Hepatocyte (in vitro differentiated cells): ENCODE data around the gene PRADC1.

Experiments used
- EZH2 ChIP-seq: fragments of 200-600 bp; sonication (generic); IDR thresholded peaks from 2 replicates; pipeline ENCODE4 v1.6.1; 2016; ENCODE audit warnings: antibody characterized with exemption, mild to moderate bottlenecking, borderline replicate concordance
- EZH2phosphoT487 ChIP-seq: fragments of 200-600 bp; sonication (generic); IDR thresholded peaks from one replicate; pipeline ENCODE4 v1.6.1; 2018; ENCODE audit warnings: antibody characterized with exemption, mild to moderate bottlenecking, low read depth, moderate library complexity; ENCODE audit not compliant: unreplicated experiment, severe bottlenecking
- TF ChIP-seq, protein P1 (sequence below): fragments of 200-600 bp; sonication (generic); IDR thresholded peaks from 2 replicates; pipeline ENCODE4 v1.5.1; 2016; ENCODE audit warnings: antibody characterized with exemption, mild to moderate bottlenecking; ENCODE audit not compliant: poor library complexity

DNA sequence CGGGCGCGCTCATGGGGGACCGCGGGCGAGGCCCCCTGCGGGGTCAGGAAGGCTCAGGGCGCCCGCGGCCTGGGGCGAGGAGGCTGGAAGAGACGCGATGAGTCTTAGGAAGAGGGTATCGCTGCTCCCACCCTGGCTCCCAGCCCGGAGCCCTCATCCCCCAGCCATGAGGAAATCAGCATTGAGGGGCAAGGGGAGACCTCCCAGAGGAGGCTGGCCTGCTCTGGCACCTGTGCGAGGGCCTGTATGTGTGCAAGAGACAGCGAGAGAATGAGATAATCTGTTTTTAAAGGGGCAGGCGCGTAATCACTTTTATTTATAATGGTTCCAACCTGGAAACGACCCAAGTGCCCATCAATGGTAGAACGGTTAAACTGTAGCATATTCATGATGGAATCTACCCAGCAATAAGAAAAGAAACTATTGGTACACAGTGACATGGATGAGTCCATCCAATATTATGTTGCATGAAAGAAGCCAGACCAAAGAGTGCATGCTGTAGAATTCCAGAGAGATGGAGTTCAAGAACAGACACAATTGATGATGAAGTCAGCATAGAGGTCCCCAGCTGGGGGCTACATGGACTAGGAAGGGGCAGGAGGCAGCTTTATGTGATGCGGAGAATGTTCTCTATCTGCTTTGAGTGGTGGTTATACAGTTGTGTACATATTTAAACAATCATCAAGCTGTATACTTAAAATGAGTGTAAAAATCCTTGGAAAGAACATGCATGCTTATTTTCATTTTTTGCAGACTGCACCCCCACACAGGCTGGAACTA lies 36.8 kb upstream of the PRADC1 start:
- TF ChIP-seq, protein P1, sequence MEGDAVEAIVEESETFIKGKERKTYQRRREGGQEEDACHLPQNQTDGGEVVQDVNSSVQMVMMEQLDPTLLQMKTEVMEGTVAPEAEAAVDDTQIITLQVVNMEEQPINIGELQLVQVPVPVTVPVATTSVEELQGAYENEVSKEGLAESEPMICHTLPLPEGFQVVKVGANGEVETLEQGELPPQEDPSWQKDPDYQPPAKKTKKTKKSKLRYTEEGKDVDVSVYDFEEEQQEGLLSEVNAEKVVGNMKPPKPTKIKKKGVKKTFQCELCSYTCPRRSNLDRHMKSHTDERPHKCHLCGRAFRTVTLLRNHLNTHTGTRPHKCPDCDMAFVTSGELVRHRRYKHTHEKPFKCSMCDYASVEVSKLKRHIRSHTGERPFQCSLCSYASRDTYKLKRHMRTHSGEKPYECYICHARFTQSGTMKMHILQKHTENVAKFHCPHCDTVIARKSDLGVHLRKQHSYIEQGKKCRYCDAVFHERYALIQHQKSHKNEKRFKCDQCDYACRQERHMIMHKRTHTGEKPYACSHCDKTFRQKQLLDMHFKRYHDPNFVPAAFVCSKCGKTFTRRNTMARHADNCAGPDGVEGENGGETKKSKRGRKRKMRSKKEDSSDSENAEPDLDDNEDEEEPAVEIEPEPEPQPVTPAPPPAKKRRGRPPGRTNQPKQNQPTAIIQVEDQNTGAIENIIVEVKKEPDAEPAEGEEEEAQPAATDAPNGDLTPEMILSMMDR = no peak
- TF ChIP-seq EZH2 = no peak
- TF ChIP-seq EZH2phosphoT487 = no peak
